ENCODE data around the gene COBLL1. TPM values are rescaled to one million over a fixed set of nuclear protein-coding genes. Genes with fewer than 3 reads are reported as not detected.

COBLL1 gene
- total RNA-seq, 2 experiments from 2014 or later, result 0.53 TPM; not detected in 1

DNA sequence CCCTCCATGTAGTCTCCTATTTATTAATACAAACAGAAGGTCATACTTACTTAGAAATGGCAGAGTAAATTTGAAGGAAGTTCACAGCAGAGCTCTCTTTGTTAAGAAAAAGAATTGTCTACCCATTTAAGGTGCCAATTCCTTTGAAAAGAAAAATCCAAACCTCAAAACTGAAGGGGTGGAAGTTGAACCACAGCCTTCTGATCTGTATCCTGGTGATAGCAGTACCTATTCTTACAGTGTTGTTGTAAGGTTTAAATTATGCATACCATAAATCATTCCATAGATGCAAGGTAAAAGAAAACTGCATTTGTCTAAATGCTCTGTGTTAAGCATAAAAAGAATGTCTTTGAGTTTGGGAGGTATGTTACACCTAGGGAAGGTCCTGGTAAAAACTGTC is 47.6 kb downstream of the COBLL1 start:
- Histone ChIP-seq H3K36me3 (ENCODE audit: insufficient read depth, low read length) (no peaks in the 10 kb centered on the region), H3K9me3 (ENCODE audit: control insufficient read depth in 1 of 2, insufficient read depth in 1 of 2, low read length in 2 of 2) (peaks cover 0 to 4% of the 10 kb centered on the region in 2 experiments), H3K4me3 (ENCODE audit: low read length) (no peak overlapping the region), H3K4me1 (ENCODE audit: insufficient read depth, low read length) (no peaks in the 10 kb centered on the region), H3K27me3 (ENCODE audit: control insufficient read depth in 1 of 2, insufficient read depth in 2 of 2, low read length in 2 of 2) (no peaks in the 10 kb centered on the region), H3K27ac (ENCODE audit: low read depth in 1 of 2, low read length in 2 of 2) (no peak overlapping the region)
- Mint-ChIP-seq H3K4me1 (ENCODE audit: low read depth) (no peaks in the 10 kb centered on the region), H3K4me3 (no peak overlapping the region), H3K27ac (no peak overlapping the region), H3K27me3 (no peaks in the 10 kb centered on the region), H3K9me3 (no peaks in the 10 kb centered on the region), H3K36me3 (ENCODE audit: low read depth) (no peaks in the 10 kb centered on the region)
- DNase-seq, result no peak
- ATAC-seq (ENCODE audit: poor library complexity), result no peak
- POLR2A ChIA-PET, result no interaction called here
- TF ChIP-seq, protein P1, sequence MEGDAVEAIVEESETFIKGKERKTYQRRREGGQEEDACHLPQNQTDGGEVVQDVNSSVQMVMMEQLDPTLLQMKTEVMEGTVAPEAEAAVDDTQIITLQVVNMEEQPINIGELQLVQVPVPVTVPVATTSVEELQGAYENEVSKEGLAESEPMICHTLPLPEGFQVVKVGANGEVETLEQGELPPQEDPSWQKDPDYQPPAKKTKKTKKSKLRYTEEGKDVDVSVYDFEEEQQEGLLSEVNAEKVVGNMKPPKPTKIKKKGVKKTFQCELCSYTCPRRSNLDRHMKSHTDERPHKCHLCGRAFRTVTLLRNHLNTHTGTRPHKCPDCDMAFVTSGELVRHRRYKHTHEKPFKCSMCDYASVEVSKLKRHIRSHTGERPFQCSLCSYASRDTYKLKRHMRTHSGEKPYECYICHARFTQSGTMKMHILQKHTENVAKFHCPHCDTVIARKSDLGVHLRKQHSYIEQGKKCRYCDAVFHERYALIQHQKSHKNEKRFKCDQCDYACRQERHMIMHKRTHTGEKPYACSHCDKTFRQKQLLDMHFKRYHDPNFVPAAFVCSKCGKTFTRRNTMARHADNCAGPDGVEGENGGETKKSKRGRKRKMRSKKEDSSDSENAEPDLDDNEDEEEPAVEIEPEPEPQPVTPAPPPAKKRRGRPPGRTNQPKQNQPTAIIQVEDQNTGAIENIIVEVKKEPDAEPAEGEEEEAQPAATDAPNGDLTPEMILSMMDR (IDR thresholded peaks at IDR 0.05), result no peak
- CTCF ChIA-PET, result no interaction called here
- intact Hi-C loops (cut with DNase I, micrococcal nuclease), result no loop called here

DNA sequence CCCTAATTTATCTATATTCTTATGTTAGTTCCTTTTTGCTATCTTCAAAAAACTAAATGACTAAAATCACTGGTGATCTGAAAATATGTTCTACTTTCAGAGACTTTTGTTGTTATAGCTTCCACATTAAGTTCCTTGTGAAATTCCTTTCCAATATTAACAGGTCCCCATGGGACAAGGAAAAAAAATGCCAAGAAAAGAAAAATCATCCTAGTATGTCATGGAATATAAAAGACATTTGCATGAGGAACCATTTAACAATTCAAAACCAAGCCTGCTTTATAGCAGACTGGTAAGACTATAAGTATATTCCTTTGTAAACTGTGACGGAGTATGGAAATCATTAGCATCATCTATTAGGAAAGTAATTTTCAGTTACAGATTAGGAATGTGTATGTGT is 48.1 kb downstream of the COBLL1 start:
- H3K9me3 ChIP-seq (ENCODE audit: control insufficient read depth in 1 of 2, insufficient read depth in 1 of 2, low read length in 2 of 2), result peaks cover 0 to under 1% of the 10 kb centered on the region in 2 experiments
- H3K27ac ChIP-seq (ENCODE audit: low read depth in 1 of 2, low read length in 2 of 2), result no peak overlapping the region
- no peaks in the 10 kb centered on the region for H3K9me3 Mint-ChIP-seq
- no peaks in the 10 kb centered on the region for H3K36me3 Mint-ChIP-seq (ENCODE audit: low read depth)
- intact Hi-C loops (cut with DNase I, micrococcal nuclease), result no loop called here
- H3K4me1 ChIP-seq (ENCODE audit: insufficient read depth, low read length), result no peaks in the 10 kb centered on the region
- ATAC-seq (ENCODE audit: poor library complexity) (no peak), DNase-seq (no peak)
- POLR2A ChIA-PET, result no interaction called here
- CTCF ChIA-PET, result no interaction called here
- H3K27me3 Mint-ChIP-seq, result no peaks in the 10 kb centered on the region
- H3K27me3 ChIP-seq (ENCODE audit: control insufficient read depth in 1 of 2, insufficient read depth in 2 of 2, low read length in 2 of 2), result no peaks in the 10 kb centered on the region
- TF ChIP-seq, protein P1 (IDR thresholded peaks at IDR 0.05), result no peak
- H3K4me1 Mint-ChIP-seq (ENCODE audit: low read depth), result no peaks in the 10 kb centered on the region
- H3K27ac Mint-ChIP-seq, result no peak overlapping the region
- H3K36me3 ChIP-seq (ENCODE audit: insufficient read depth, low read length), result no peaks in the 10 kb centered on the region
- no peak overlapping the region for H3K4me3 ChIP-seq (ENCODE audit: low read length)
- H3K4me3 Mint-ChIP-seq, result no peak overlapping the region

DNA sequence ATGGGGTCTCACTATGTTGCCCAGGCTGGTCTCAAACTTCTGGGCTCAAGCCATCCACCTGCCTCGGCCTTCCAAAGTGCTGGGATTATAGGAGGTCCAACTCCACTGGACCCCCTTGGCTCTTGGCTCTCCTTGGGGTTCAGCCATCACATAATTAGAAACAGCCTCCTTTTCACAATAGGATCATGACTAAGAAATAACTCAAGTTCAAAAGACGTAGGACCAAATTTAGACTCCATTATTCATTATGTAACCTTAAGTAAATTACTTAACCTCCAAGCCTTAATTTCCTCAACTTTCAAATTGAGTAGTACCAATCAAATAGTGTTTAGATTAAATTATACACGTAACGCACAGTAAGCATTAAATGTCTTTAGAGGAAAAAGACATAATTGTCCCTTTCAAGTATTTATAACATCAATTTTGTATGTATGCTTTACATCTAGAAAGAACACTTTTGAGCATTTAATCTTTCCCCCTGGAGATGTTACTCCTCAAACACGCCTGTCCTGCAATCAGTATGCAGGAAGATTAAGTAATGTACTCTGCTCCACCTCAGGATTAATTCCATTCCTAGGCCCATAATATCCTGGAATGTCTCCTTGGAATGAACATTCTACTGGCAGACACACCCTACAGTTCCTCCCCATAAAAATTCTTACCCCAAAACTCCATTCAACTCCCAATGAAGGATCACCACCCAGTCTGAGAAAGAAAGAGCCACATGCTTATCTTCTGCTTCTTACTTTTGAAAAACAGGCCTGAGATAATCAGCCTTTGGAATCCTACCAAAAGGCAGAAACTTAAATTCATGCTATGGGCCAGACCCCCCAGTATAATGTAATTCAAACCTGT is 49.1 kb downstream of the COBLL1 start:
- H3K4me1 ChIP-seq (ENCODE audit: insufficient read depth, low read length), result no peaks in the 10 kb centered on the region
- no peak overlapping the region for H3K27ac Mint-ChIP-seq
- no peak overlapping the region for H3K4me3 Mint-ChIP-seq
- H3K4me3 ChIP-seq (ENCODE audit: low read length), result no peak overlapping the region
- no peaks in the 10 kb centered on the region for H3K27me3 Mint-ChIP-seq
- CTCF ChIA-PET, result no interaction called here
- no peaks in the 10 kb centered on the region for H3K27me3 ChIP-seq (ENCODE audit: control insufficient read depth in 1 of 2, insufficient read depth in 2 of 2, low read length in 2 of 2)
- ATAC-seq (ENCODE audit: poor library complexity), result no peak
- no peaks in the 10 kb centered on the region for H3K9me3 ChIP-seq (ENCODE audit: control insufficient read depth in 1 of 2, insufficient read depth in 1 of 2, low read length in 2 of 2)
- TF ChIP-seq, protein P1 (IDR thresholded peaks at IDR 0.05), result no peak
- intact Hi-C loops (cut with DNase I, micrococcal nuclease), result no loop called here
- no peak for DNase-seq
- no peaks in the 10 kb centered on the region for H3K4me1 Mint-ChIP-seq (ENCODE audit: low read depth)
- H3K36me3 Mint-ChIP-seq (ENCODE audit: low read depth), result no peaks in the 10 kb centered on the region
- H3K27ac ChIP-seq (ENCODE audit: low read depth in 1 of 2, low read length in 2 of 2), result no peak overlapping the region
- POLR2A ChIA-PET, result no interaction called here
- H3K9me3 Mint-ChIP-seq, result no peaks in the 10 kb centered on the region
- H3K36me3 ChIP-seq (ENCODE audit: insufficient read depth, low read length), result no peaks in the 10 kb centered on the region

Data from CD4-positive, alpha-beta T cell (primary cell).